HG03103 (cell line): Measurements from ENCODE around the gene C2CD3.
"Not testable (repeated sequence)": the region's sequence is repeated elsewhere in the genome, so short reads cannot be mapped to it uniquely, and the experiment has no call there.

Source experiments
- ATAC-seq: cut with Tn5 transposase; IDR thresholded peaks from one replicate; pipeline ENCODE4 v1.9.1; 2021; ENCODE audit warnings: low read depth; ENCODE audit not compliant: unreplicated experiment

Gene C2CD3

DNA sequence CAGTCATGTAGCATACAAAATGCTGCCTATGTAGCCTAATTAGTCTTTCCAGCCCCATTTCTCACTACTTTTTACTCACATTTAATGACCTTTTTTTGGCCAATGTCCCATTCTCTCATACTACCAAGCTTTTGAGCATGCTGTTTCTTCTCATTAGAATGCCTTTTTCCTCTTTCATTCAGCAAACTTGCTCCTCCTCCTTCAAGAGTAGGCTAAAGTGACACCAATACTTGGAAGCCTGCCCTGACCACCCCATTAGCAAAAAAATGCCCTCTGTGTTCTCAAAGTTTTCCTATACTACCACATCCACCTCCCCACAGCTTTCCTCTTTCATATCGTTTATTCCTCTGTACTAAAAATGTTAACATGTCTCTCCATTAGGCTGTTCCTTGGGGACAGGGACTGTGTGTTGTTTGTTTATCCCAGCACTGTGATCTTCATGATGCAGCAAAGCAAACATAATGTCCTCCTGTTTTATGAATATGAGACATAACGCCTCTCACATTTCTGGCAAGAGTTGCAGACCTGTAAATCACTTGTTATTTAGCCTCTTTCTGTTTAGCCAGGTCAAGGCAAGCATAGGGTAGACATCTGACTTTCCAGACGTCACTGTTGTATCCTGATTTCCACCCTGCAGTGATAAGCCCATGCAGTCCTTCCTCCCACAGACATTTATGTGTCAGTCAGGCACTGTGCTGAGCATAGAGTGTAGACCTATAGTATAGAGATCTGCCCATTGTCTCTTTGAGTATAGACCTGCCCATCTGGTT is 99.9 kb downstream of the C2CD3 start:
- no peak for ATAC-seq

- ATAC-seq, result no peak
Measured at GRCh38 chr11:74069146-74070046, 101.4 kb downstream of the C2CD3 start.

GRCh38 chr11:74066663-74067062 is 104.1 kb downstream of the C2CD3 start:
- not testable (repeated sequence) for ATAC-seq

DNA sequence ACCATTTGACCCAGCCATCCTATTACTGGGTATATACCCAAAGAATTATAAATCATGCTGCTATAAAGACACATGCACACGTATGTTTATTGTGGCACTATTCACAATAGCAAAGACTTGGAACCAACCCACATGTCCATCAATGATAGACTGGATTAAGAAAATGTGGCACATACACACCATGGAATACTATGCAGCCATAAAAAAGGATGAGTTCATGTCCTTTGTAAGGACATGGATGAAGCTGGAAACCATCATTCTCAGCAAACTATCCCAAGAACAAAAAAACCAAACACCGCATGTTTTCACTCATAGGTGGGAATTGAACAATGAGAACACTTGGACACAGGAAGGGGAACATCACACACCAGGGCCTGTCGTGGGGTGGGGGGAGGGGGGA is 105.3 kb downstream of the C2CD3 start:
- not testable (repeated sequence) for ATAC-seq

GRCh38 chr11:74063628-74064027 is 107.2 kb downstream of the C2CD3 start:
- not testable (repeated sequence) for ATAC-seq

- not testable (repeated sequence) for ATAC-seq
Measured at GRCh38 chr11:74061599-74061998, 109.2 kb downstream of the C2CD3 start.

DNA sequence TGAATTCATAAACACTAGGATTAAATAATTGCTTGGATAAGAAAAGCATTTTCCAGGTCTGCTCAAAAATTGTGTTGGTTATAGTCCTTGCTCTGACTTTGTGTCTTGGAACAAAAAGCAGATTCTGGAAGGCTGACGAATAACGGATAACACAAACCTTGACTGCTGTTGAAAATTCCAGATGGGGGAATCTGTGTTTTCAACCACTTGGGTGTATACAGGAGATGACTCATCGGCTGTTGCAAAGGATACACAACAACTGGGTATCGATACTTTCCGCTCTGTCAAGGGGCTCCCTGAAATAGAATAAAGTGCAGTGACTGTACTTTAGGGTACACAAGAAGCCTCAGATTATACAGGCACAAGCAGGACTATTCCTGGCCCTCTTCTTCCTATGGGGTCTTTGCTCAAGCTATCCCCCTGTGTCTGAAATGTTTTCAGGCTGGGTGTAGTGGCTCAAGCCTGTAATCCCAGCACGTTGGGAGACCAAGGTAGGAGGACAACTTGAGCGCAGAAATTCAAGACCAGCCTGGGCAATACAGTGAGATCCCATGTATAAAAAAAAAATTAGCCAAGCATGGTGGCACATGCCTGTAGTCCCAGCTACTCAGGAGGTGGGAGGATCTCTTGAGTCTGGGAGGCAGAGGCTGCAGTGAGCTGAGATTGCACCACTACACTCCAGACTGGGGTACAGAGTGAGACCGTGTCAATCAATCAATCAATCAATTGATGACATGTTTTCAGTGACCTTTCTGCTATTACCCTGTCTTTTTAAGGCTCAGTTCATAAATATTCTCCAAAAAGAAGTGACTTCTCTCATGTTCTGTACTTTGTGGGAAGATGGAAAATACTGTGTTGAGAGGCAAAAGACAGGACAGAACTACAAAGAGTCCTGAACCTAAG is 113.3 kb downstream of the C2CD3 start:
- no peak for ATAC-seq

DNA sequence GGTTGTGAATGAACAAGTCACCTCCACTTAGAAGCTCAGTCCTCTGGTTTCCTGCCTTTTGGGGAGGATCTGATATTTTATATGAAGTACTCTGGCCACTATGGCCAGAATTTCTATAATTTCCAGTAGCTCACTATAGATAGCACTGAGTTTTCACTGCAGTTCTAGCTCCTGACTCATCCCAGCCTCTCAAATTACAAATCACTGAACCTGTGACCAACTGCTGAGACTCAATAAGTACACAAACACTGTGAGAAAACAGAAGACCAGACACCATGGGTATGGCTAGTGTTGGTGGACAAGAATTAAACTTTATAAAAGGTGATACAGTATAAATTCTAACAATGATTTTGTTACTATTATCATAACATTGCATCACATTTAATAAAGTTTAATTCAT is 114.9 kb downstream of the C2CD3 start:
- ATAC-seq, result no peak

DNA sequence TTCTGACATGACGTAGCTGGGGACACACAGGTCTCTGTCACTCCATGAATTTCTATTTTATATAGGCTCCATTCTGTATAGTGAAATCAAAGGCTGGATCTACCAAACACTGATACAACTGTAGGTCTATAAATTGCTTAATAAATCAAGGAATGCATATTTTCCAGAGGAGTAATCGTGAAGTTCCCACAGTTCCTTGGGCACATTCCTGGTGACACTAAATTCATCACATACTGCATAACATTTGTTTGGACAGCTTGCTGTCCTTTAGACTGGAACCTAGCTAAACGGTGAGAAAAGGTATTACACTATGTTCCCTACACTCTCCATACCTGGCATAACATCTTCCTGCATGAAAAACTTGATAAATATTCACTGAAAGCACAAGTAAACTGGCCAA is 120.3 kb downstream of the C2CD3 start:
- ATAC-seq, result no peak

GRCh38 chr11:74048993-74049392 is 121.8 kb downstream of the C2CD3 start:
- ATAC-seq, result no peak

- no peak for ATAC-seq
Measured at GRCh38 chr11:74044538-74044937, 126.3 kb downstream of the C2CD3 start.

DNA sequence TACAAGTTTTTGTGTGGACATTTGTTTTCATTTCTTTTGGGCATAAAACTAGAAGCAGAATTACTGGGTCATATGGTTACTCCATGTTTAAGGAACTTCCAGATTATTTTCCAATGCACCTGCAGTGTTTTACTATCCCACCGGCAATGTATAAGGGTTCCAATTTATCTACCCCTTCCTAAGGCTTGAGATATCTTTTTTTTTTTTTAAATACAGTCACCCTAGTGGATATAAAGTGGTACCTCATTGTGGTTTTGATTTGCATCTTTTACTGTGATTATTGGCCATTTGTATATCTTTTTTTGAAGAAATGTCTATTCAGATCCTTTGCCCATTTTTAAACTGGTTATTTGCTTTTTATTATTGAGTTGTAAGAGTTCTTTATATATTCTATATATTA is 127.4 kb downstream of the C2CD3 start:
- ATAC-seq, result no peak

- no peak for ATAC-seq
Measured at GRCh38 chr11:74037309-74037708, 133.5 kb downstream of the C2CD3 start.

- ATAC-seq, result no peak
Measured at GRCh38 chr11:74035264-74035663, 135.5 kb downstream of the C2CD3 start.

DNA sequence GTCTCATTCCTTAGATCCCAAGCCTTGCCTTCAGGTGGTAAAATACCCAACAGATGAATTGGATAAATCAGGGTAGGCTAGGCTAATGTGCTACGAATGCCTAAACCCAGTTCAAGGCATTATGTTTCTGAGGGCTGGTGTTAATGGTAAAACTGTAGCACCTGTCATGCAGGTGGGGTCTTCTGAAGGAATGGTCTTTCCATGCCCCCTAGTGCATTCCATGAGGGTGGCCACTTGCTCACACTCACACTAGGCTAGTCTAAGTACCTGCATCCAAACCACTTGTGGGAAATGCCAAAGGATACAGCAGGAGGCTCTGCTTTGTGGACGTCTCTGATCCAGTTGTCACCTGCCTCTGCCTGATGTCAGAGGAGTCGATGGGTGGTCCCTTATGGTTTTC is 137.8 kb downstream of the C2CD3 start:
- ATAC-seq, result no peak

DNA sequence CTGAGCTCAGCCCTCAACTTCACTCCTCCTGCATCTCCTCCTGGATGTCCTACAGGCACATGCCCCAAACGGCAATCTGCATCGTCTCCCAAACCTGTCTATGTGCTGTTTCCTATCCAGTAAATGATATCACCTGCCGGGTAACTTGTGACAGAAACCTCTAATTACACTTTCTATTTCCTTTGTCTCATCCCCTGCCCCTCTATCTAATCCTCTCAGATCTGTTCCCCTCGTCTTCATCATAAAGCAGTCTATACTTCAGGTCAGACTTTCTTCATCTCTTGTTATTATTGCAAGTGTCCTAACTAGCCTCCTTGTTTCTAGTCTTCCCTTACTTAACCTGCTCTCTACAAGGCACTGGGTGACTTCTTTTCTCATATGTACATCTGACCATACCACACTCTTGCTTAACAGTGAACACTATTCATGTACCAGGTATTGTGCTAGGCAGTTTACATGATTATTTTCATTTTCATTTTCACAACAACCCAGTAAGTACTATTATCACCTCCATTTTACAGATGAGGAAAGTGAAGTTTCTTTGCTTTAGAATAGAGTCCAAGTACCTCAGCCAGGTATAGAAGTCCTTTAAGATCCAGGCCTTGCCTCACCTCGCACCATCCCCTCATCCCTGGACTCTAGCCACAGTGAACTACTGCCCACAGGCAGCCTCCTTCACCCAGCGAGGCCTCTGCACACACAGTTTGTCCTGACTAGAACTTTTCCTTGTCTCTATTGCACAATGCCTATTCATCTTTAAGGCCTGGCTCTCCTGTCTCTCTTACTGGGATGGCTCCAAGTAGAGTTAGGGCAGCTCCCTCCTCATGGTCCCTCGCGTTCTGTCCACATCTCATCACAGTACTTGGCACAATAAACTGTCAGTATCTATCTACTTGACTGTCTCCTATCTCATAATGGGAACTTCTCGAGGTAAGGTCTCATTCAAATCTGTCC is 139.8 kb downstream of the C2CD3 start:
- no peak for ATAC-seq

DNA sequence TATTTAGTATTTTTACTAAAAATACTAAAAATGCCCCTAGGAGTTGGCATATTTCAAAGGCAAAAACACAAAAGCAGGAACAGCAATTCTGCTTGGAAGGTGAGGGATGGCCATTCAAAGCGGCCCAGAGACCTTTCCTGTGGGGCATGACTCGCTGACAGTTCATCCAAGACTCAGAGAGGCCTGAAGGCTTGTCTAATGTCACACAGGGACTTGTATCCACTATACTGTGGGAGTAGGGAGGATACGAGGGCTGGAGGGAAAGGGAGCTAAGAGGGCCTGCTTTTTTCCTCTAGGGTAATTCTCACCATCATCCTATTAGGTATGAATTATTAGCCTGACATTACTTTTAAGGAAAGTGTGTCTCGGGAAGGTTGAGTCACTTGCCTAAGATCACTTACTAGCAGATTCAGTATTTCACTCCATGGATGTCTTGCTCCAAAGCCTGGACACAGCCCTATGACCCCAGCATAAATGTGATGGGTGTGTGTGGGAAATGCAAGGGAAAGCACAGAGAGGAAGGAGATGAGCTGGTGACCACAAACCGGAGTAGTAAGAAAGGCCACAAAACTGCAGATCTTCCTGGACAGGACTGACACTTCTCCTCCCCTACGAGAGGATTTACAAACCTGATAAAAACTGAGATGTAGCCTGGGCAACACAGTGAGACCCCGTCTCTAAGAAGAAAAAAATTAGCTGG is 145.2 kb downstream of the C2CD3 start:
- no peak for ATAC-seq

GRCh38 chr11:74024261-74025029 is 146.4 kb downstream of the C2CD3 start:
- no peak for ATAC-seq
